Right lobe of liver (tissue), 4 donors: Measurements from ENCODE around the gene VIPR1.

ENCODE experiments used
- POLR2A ChIP-seq: fragments of 450-650 bp; IDR thresholded peaks from one replicate; pipeline ENCODE4 v1.6.1; 2017; ENCODE audit warnings: antibody characterized with exemption, mild to moderate bottlenecking
- TF ChIP-seq, protein P1 (sequence below), 4 donors: fragments of 200-600 bp in 3 of 4; fragments of 450-650 bp in 1 of 4; IDR thresholded peaks; one replicate each; pipeline versions ENCODE4 v1.5.1 to v1.8.0; 2016 to 2022; ENCODE audit warnings: antibody characterized with exemption in 4 of 4, mild to moderate bottlenecking in 2 of 4
- donor health status: DM: no; HTN: no; CAD: no.
- donor health status: DM: no; HTN: no; CAD: no.
- donor health status: DM: no; HTN: yes; CAD: no.

- no peak for TF ChIP-seq POLR2A
- TF ChIP-seq, protein P1, sequence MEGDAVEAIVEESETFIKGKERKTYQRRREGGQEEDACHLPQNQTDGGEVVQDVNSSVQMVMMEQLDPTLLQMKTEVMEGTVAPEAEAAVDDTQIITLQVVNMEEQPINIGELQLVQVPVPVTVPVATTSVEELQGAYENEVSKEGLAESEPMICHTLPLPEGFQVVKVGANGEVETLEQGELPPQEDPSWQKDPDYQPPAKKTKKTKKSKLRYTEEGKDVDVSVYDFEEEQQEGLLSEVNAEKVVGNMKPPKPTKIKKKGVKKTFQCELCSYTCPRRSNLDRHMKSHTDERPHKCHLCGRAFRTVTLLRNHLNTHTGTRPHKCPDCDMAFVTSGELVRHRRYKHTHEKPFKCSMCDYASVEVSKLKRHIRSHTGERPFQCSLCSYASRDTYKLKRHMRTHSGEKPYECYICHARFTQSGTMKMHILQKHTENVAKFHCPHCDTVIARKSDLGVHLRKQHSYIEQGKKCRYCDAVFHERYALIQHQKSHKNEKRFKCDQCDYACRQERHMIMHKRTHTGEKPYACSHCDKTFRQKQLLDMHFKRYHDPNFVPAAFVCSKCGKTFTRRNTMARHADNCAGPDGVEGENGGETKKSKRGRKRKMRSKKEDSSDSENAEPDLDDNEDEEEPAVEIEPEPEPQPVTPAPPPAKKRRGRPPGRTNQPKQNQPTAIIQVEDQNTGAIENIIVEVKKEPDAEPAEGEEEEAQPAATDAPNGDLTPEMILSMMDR (IDR thresholded peaks at IDR 0.05) = no peak
Observed at GRCh38 chr3:42520336-42520735, 17.9 kb downstream of the VIPR1 start.
